NB4 (cell line): Measurements from ENCODE around the gene HPCAL1.

Experiments
- DNase-seq: peaks from one replicate; pipeline ENCODE4 v3.0.0; 2010; ENCODE audit warnings: low read depth
- H3K4me3 ChIP-seq: one replicate; pipeline ENCODE4 v1.5.1; 2011; ENCODE audit warnings: mild to moderate bottlenecking, low read depth, low read length, moderate library complexity
- CTCF ChIP-seq: IDR thresholded peaks from one replicate; pipeline ENCODE4 v1.5.1; 2012; ENCODE audit warnings: low read depth, low read length
- MAX ChIP-seq: IDR thresholded peaks from 2 replicates; pipeline ENCODE4 v1.6.1; 2011; ENCODE audit warnings: low read depth, low read length
- MYC ChIP-seq: IDR thresholded peaks from 2 replicates; pipeline ENCODE4 v1.6.1; 2011; ENCODE audit warnings: low read depth, low read length
- POLR2A ChIP-seq: IDR thresholded peaks from 2 replicates; pipeline ENCODE4 v1.6.1; 2011; ENCODE audit warnings: mild to moderate bottlenecking; ENCODE audit not compliant: insufficient read length; ENCODE audit errors: extremely low read depth

Gene HPCAL1

GRCh38 chr2:10319892-10320574, 17.3 kb downstream of the HPCAL1 start:
- TF ChIP-seq MYC = no peak
- TF ChIP-seq CTCF = no peak
- TF ChIP-seq MAX = no peak
- no peak for TF ChIP-seq POLR2A
- H3K4me3 ChIP-seq = no peak overlapping the region
- DNase-seq = no peak

GRCh38 chr2:10320575-10320931, 17.8 kb downstream of the HPCAL1 start:
- DNase-seq = no peak
- TF ChIP-seq POLR2A (no peak), CTCF (no peak), MAX (no peak), MYC (no peak)
- H3K4me3 ChIP-seq = no peak overlapping the region

- TF ChIP-seq POLR2A (no peak), CTCF (no peak), MYC (no peak), MAX (no peak)
- H3K4me3 ChIP-seq = no peak overlapping the region
- DNase-seq = no peak
These were observed 18.2 kb downstream of the HPCAL1 start for GRCh38 chr2:10320933-10321332.

- no peak overlapping the region for H3K4me3 ChIP-seq
- TF ChIP-seq CTCF (no peak), POLR2A (no peak), MAX (no peak), MYC (no peak)
- DNase-seq = no peak
These were observed 18.9 kb downstream of the HPCAL1 start for GRCh38 chr2:10321622-10322021.

GRCh38 chr2:10322481-10322880, 19.8 kb downstream of the HPCAL1 start:
- no peak overlapping the region for H3K4me3 ChIP-seq
- TF ChIP-seq MYC (no peak), CTCF (no peak), MAX (no peak), POLR2A (no peak)
- no peak for DNase-seq
